Neural crest cell (in vitro differentiated cells): Measurements from ENCODE around the gene TMEM217. TPM values are rescaled to one million over a fixed set of nuclear protein-coding genes. Genes with fewer than 3 reads are reported as not detected.

Source experiments
- DNase-seq: peaks from one replicate; pipeline ENCODE4 v3.0.0; 2021; ENCODE audit warnings: low read depth, mixed read lengths, low spot score
- H3K27ac Mint-ChIP-seq: one replicate; pipeline ENCODE4 v1.8.0; 2021; ENCODE audit warnings: mild to moderate bottlenecking, mixed read lengths; ENCODE audit not compliant: unreplicated experiment
- H3K27me3 Mint-ChIP-seq: 2 replicates; pipeline ENCODE4 v1.8.0; 2021; ENCODE audit warnings: low read depth, mild to moderate bottlenecking, mixed read lengths
- H3K36me3 Mint-ChIP-seq: 2 replicates; pipeline ENCODE4 v1.8.0; 2021; ENCODE audit warnings: low read depth, mild to moderate bottlenecking, mixed read lengths
- H3K4me1 Mint-ChIP-seq: 2 replicates; pipeline ENCODE4 v1.8.0; 2021; ENCODE audit warnings: mixed read lengths
- H3K4me3 Mint-ChIP-seq: one replicate; pipeline ENCODE4 v1.8.0; 2021; ENCODE audit warnings: mild to moderate bottlenecking, mixed read lengths
- H3K9me3 Mint-ChIP-seq: 2 replicates; pipeline ENCODE4 v1.8.0; 2021; ENCODE audit warnings: mixed read lengths
- CTCF ChIP-seq: fragments of 200-600 bp; sonication (generic); conservative IDR thresholded peaks from 2 replicates; pipeline ENCODE4 v1.5.0; 2021; ENCODE audit warnings: antibody characterized with exemption, mild to moderate bottlenecking
- total RNA-seq: library from RNA; stranded (reverse); gene quantifications from 2 replicates; pipeline ENCODE4 v1.2.1, GENCODE V29; 2021

TMEM217 gene
- total RNA-seq, 1 donor from 2014 or later = 0.86 TPM

GRCh38 chr6:37174196-37174514 is 83.8 kb downstream of the TMEM217 start:
- H3K4me3 Mint-ChIP-seq = no peak overlapping the region
- H3K4me1 Mint-ChIP-seq = peaks cover 18% of the 10 kb centered on the region
- no peak for DNase-seq
- H3K9me3 Mint-ChIP-seq = no peaks in the 10 kb centered on the region
- TF ChIP-seq CTCF = no peak
- H3K27ac Mint-ChIP-seq = no peak overlapping the region
- no peaks in the 10 kb centered on the region for H3K36me3 Mint-ChIP-seq
- H3K27me3 Mint-ChIP-seq = peaks cover 17% of the 10 kb centered on the region

GRCh38 chr6:37173493-37174195 is 84.3 kb downstream of the TMEM217 start:
- no peaks in the 10 kb centered on the region for H3K9me3 Mint-ChIP-seq
- TF ChIP-seq CTCF = no peak
- H3K4me1 Mint-ChIP-seq = peaks cover 23% of the 10 kb centered on the region
- H3K27ac Mint-ChIP-seq = no peak overlapping the region
- no peaks in the 10 kb centered on the region for H3K36me3 Mint-ChIP-seq
- peak overlapping the region; percentile 32 for H3K4me3 Mint-ChIP-seq
- peaks cover 22% of the 10 kb centered on the region for H3K27me3 Mint-ChIP-seq
- DNase-seq = no peak

GRCh38 chr6:37172912-37173492 is 84.9 kb downstream of the TMEM217 start:
- Mint-ChIP-seq H3K36me3 (no peaks in the 10 kb centered on the region), H3K27ac (no peak overlapping the region), H3K4me1 (peaks cover 29% of the 10 kb centered on the region), H3K9me3 (no peaks in the 10 kb centered on the region), H3K4me3 (no peak overlapping the region), H3K27me3 (peaks cover 28% of the 10 kb centered on the region)
- TF ChIP-seq CTCF = no peak
- DNase-seq = no peak

GRCh38 chr6:37171970-37172812 is 85.8 kb downstream of the TMEM217 start:
- DNase-seq = peak; percentile 87
- peak overlapping the region; percentile 85 for H3K4me3 Mint-ChIP-seq
- H3K27ac Mint-ChIP-seq = no peak overlapping the region
- no peaks in the 10 kb centered on the region for H3K9me3 Mint-ChIP-seq
- H3K36me3 Mint-ChIP-seq = no peaks in the 10 kb centered on the region
- peaks cover 31% of the 10 kb centered on the region for H3K4me1 Mint-ChIP-seq
- peaks cover 36% of the 10 kb centered on the region for H3K27me3 Mint-ChIP-seq
- peak; percentile 96 for TF ChIP-seq CTCF

- Mint-ChIP-seq H3K27me3 (peaks cover 37% of the 10 kb centered on the region), H3K27ac (peak overlapping the region; percentile 90), H3K36me3 (no peaks in the 10 kb centered on the region), H3K4me1 (peaks cover 31% of the 10 kb centered on the region), H3K4me3 (peak overlapping the region; percentile 85), H3K9me3 (no peaks in the 10 kb centered on the region)
- TF ChIP-seq CTCF = no peak
- DNase-seq = no peak
Measured at GRCh38 chr6:37171201-37171969, 86.6 kb downstream of the TMEM217 start.
